B cell (primary cell): Measurements from ENCODE around the gene LDB3. TPM values are rescaled to one million over a fixed set of nuclear protein-coding genes. Genes with fewer than 3 reads are reported as not detected.

Source experiments
- ATAC-seq: fragments of 200-7000 bp; cut with Tn5 transposase; one replicate; pipeline ENCODE4 v1.10.0; 2021; ENCODE audit warnings: low read depth, mild to moderate bottlenecking, moderate number of reproducible peaks, moderate library complexity
- CTCF ChIA-PET: fragments of 350-600 bp; sonication (Branson Sonifier 250); formaldehyde crosslinking; loops from one replicate; lab custom pipeline; 2021; ENCODE audit warnings: antibody characterized with exemption, inconsistent platforms; lab: Charles Lee
- POLR2A ChIA-PET: fragments of 350-600 bp; sonication (Branson Sonifier 250); formaldehyde crosslinking; loops from one replicate; lab custom pipeline; 2021; ENCODE audit warnings: antibody characterized with exemption; lab: Charles Lee
- DNase-seq: peaks from one replicate; pipeline ENCODE4 v3.0.0; 2013
- H2AFZ ChIP-seq: 2 replicates; pipeline ENCODE4 v1.6.1; 2012; ENCODE audit warnings: mild to moderate bottlenecking, low read depth, low read length; ENCODE audit not compliant: insufficient read depth, poor library complexity, severe bottlenecking
- H3K27ac ChIP-seq, 2 donors: 1 replicate in 1 of 2; 2 replicates in 1 of 2; pipeline ENCODE4 v1.5.1; 2012 to 2013; ENCODE audit warnings: low read length in 2 of 2, mild to moderate bottlenecking in 2 of 2, moderate library complexity in 1 of 2
- H3K27me3 ChIP-seq, 4 experiments: fragments of 200-600 bp in 1 of 4; sonication (generic) in 1 of 4; replicated peaks in 1 of 4; 1 replicate in 2 of 4; 2 replicates in 2 of 4; pipeline versions ENCODE4 v1.6.1 to v1.7.0; 2013 to 2016; ENCODE audit warnings: low read length in 3 of 4, mild to moderate bottlenecking in 2 of 4, mixed read lengths in 1 of 4, moderate library complexity in 1 of 4; ENCODE audit not compliant: insufficient read depth in 4 of 4, control insufficient read depth in 3 of 4; ENCODE audit errors: control extremely low read depth in 1 of 4
- H3K36me3 ChIP-seq, 2 experiments: replicated peaks in 1 of 2; 1 replicate in 1 of 2; 2 replicates in 1 of 2; pipeline versions ENCODE4 v1.6.1 to v1.7.1; 2013; ENCODE audit warnings: low read length in 1 of 2; ENCODE audit not compliant: insufficient read depth in 2 of 2, control insufficient read depth in 1 of 2; ENCODE audit errors: control extremely low read depth in 1 of 2, extremely low read depth in 1 of 2
- H3K4me1 ChIP-seq, 2 donors: fragments of 200-600 bp in 1 of 2; sonication (generic) in 1 of 2; 1 replicate in 1 of 2; 2 replicates in 1 of 2; pipeline versions ENCODE4 v1.5.1 to v1.6.1; 2013 to 2017; ENCODE audit warnings: low read length in 2 of 2; ENCODE audit not compliant: control insufficient read depth in 2 of 2, insufficient read depth in 2 of 2
- H3K4me2 ChIP-seq: replicated peaks from 2 replicates; pipeline ENCODE3; 2012; ENCODE audit warnings: mild to moderate bottlenecking, low read depth, low read length; ENCODE audit not compliant: poor library complexity, severe bottlenecking
- H3K4me3 ChIP-seq, 5 experiments: fragments of 200-600 bp in 1 of 5; sonication (generic) in 1 of 5; 1 replicate in 3 of 5; 2 replicates in 2 of 5; pipeline versions ENCODE4 v1.5.1 to v1.7.0; 2011 to 2016; ENCODE audit warnings: low read length in 4 of 5, mild to moderate bottlenecking in 4 of 5, low read depth in 2 of 5, control low read depth in 1 of 5, moderate library complexity in 1 of 5; ENCODE audit not compliant: insufficient read depth in 1 of 5; ENCODE audit errors: control extremely low read depth in 1 of 5, extremely low read depth in 1 of 5
- H3K79me2 ChIP-seq: fragments of 200-600 bp; sonication (generic); one replicate; pipeline ENCODE4 v1.6.0; 2016; ENCODE audit warnings: low read length; ENCODE audit not compliant: control insufficient read depth, insufficient read depth
- H3K9ac ChIP-seq: fragments of 200-600 bp; sonication (generic); 2 replicates; pipeline ENCODE4 v1.6.1; 2017; ENCODE audit warnings: mild to moderate bottlenecking, low read length, moderate library complexity
- H3K9me3 ChIP-seq, 3 donors: one replicate each; pipeline versions ENCODE4 v1.6.1 to v1.7.1; 2013; ENCODE audit warnings: low read length in 2 of 3; ENCODE audit not compliant: control insufficient read depth in 2 of 3, insufficient read depth in 1 of 3; ENCODE audit errors: control extremely low read depth in 1 of 3
- H4K20me1 ChIP-seq: 2 replicates; pipeline ENCODE4 v1.6.0; 2012; ENCODE audit warnings: mild to moderate bottlenecking, low read length; ENCODE audit not compliant: insufficient read depth, control insufficient read depth, poor library complexity, severe bottlenecking
- H3K27ac Mint-ChIP-seq: one replicate; pipeline ENCODE4 v1.8.0; 2021; ENCODE audit warnings: mixed read lengths
- H3K27me3 Mint-ChIP-seq: one replicate; pipeline ENCODE4 v1.8.0; 2021; ENCODE audit warnings: mixed read lengths
- H3K4me1 Mint-ChIP-seq: one replicate; pipeline ENCODE4 v1.8.0; 2021; ENCODE audit warnings: mixed read lengths
- H3K4me3 Mint-ChIP-seq: one replicate; pipeline ENCODE4 v1.8.0; 2021; ENCODE audit warnings: mixed read lengths
- H3K9me3 Mint-ChIP-seq: one replicate; pipeline ENCODE4 v1.8.0; 2022; ENCODE audit warnings: mixed read lengths; ENCODE audit not compliant: insufficient read depth
- EZH2 ChIP-seq: IDR thresholded peaks from 2 replicates; pipeline ENCODE4 v1.6.1; 2012; ENCODE audit warnings: borderline replicate concordance, low read depth, mild to moderate bottlenecking, moderate library complexity, low read length; ENCODE audit not compliant: insufficient read depth, poor library complexity, severe bottlenecking
- whole genome bisulfite sequencing: methylation state at CpG from one replicate; pipeline ENCODE4 v1.1.5; 2013; ENCODE audit warnings: missing lambda C conversion rate; ENCODE audit not compliant: insufficient coverage; 5-methylcytosine and 5-hydroxymethylcytosine counted together
- intact Hi-C: fragments of 100-400 bp; cut with micrococcal nuclease; formaldehyde crosslinking; loops from one replicate; pipeline ENCODE4 v1.10.0; 2022
- polyA plus RNA-seq: library from polyadenylated mRNA; depleted of rRNA; stranded (reverse); fragments of >200 nt; gene quantifications from 2 replicates; pipeline ENCODE4 v1.2.3, GENCODE V29; 2012
- total RNA-seq, 2 donors: library from RNA; stranded (reverse); fragments of 120-200 nt in 1 of 2; gene quantifications; 1 replicate in 1 of 2; 2 replicates in 1 of 2; pipeline versions ENCODE4 v1.2.3 to v1.2.4, GENCODE V29; 2013 to 2022
- TF ChIP-seq, protein P1 (sequence below): fragments of 200-600 bp; IDR thresholded peaks from one replicate; pipeline ENCODE4 v1.8.0; 2022; ENCODE audit warnings: antibody characterized with exemption, mild to moderate bottlenecking

Gene LDB3
- total and polyA plus RNA-seq, 2 donors (not counting 1 experiment from before 2014, with no cell fraction given) = 0.01 to 0.07 TPM

GRCh38 chr10:86648704-86649427, 19.4 kb upstream of the LDB3 start:
- no peak overlapping the region for H3K9ac ChIP-seq
- no peaks in the 10 kb centered on the region for H3K27me3 ChIP-seq
- H3K36me3 ChIP-seq = no peaks in the 10 kb centered on the region
- H3K4me2 ChIP-seq = no peak overlapping the region
- 73% methylated on average over 4 of the region's 9 CpGs for WGBS
- H2AFZ ChIP-seq = no peak overlapping the region
- no peak for TF ChIP-seq EZH2
- TF ChIP-seq, protein P1, sequence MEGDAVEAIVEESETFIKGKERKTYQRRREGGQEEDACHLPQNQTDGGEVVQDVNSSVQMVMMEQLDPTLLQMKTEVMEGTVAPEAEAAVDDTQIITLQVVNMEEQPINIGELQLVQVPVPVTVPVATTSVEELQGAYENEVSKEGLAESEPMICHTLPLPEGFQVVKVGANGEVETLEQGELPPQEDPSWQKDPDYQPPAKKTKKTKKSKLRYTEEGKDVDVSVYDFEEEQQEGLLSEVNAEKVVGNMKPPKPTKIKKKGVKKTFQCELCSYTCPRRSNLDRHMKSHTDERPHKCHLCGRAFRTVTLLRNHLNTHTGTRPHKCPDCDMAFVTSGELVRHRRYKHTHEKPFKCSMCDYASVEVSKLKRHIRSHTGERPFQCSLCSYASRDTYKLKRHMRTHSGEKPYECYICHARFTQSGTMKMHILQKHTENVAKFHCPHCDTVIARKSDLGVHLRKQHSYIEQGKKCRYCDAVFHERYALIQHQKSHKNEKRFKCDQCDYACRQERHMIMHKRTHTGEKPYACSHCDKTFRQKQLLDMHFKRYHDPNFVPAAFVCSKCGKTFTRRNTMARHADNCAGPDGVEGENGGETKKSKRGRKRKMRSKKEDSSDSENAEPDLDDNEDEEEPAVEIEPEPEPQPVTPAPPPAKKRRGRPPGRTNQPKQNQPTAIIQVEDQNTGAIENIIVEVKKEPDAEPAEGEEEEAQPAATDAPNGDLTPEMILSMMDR = no peak
- H3K9me3 Mint-ChIP-seq = no peaks in the 10 kb centered on the region
- no peak overlapping the region for H3K27ac ChIP-seq
- H3K4me1 ChIP-seq = no peaks in the 10 kb centered on the region
- no peak for ATAC-seq
- no peak overlapping the region for H3K4me3 ChIP-seq
- intact Hi-C loops = no loop called here
- no peak for DNase-seq
- H4K20me1 ChIP-seq = no peaks in the 10 kb centered on the region
- no peaks in the 10 kb centered on the region for H3K9me3 ChIP-seq
- no peaks in the 10 kb centered on the region for H3K79me2 ChIP-seq
- peaks cover 5% of the 10 kb centered on the region for H3K4me1 Mint-ChIP-seq
- peaks cover 5% of the 10 kb centered on the region for H3K27me3 Mint-ChIP-seq
- ChIA-PET POLR2A (no interaction called here), CTCF (no interaction called here)
- no peak overlapping the region for H3K27ac Mint-ChIP-seq
- H3K4me3 Mint-ChIP-seq = no peak overlapping the region

DNA sequence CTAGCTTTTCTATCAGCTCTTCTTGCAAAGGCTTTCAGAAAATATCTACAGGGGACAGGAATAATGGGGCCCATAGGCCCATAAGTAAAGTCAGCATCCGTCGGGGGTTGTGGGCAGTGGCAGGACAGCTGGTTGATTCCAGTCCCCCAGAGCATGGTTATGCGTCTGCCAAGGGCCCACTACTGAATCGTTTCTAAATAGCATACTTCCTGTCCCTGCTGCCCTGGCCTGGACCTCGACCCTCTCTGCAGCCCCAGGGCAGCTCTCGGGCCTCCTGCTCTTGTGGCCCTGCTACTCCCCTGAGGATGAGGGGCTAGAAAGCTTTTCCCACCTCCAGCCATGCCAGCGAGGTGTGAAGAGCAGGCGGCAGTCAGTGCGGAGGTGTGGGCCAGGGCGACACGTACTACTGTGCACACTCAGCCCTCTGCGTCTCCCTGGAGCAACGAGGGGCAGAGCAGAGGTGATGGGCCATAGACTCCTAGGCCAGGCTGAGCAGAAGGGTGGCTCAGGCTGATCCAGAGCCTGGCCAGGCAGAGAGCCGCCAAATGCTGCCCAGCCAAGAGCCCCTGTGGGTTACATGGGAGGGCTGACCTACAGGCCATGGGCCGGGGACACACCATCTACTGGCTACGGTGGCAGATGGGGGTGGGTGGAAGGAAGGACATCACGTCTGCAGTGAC, 18.7 kb upstream of the LDB3 start:
- H3K9me3 ChIP-seq = no peaks in the 10 kb centered on the region
- no peak overlapping the region for H2AFZ ChIP-seq
- H4K20me1 ChIP-seq = no peaks in the 10 kb centered on the region
- no peak overlapping the region for H3K9ac ChIP-seq
- ChIA-PET POLR2A (no interaction called here), CTCF (no interaction called here)
- H3K27me3 ChIP-seq = no peaks in the 10 kb centered on the region
- 81% methylated on average over 17 of the region's 17 CpGs for WGBS
- H3K4me3 ChIP-seq = no peak overlapping the region
- no peaks in the 10 kb centered on the region for H3K36me3 ChIP-seq
- intact Hi-C loops = no loop called here
- H3K9me3 Mint-ChIP-seq = no peaks in the 10 kb centered on the region
- no peak for TF ChIP-seq EZH2
- TF ChIP-seq, protein P1 = no peak
- H3K27ac ChIP-seq = no peak overlapping the region
- H3K4me1 Mint-ChIP-seq = no peaks in the 10 kb centered on the region
- no peak overlapping the region for H3K27ac Mint-ChIP-seq
- DNase-seq (no peak), ATAC-seq (no peak)
- no peak overlapping the region for H3K4me2 ChIP-seq
- H3K27me3 Mint-ChIP-seq = peaks cover 5% of the 10 kb centered on the region
- no peak overlapping the region for H3K4me3 Mint-ChIP-seq
- no peaks in the 10 kb centered on the region for H3K79me2 ChIP-seq
- H3K4me1 ChIP-seq = no peaks in the 10 kb centered on the region
